ENCODE results near the gene HOTAIR.

Gene HOTAIR

DNA sequence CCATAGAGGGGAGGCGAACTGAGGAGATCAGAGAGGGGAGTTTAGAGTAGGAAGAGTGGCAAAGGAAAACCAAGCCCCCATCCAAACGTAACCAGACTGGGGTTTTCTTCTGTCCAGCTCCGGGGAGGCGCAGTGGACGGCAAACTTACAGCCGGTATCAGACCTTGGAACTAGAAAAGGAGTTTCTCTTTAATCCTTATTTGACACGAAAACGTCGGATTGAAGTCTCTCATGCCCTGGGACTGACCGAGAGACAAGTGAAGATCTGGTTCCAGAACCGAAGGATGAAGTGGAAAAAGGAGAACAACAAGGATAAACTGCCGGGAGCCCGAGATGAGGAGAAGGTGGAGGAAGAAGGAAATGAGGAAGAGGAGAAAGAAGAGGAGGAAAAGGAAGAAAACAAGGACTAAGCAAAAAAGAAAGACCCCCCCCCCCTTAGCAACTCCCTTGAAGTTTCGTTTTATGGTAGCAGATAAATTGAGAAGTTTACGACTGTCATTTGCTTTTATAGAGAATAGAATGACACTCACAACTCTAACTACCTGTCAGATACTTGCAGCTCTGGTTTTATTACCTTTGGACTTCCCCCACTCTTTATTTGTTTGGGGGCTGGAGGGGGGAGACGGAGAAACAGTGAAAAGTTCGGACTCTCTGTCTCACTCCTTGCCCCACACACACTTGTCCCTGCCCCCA, 36.4 kb upstream of the HOTAIR start:
- DNase-seq = no peak

DNA sequence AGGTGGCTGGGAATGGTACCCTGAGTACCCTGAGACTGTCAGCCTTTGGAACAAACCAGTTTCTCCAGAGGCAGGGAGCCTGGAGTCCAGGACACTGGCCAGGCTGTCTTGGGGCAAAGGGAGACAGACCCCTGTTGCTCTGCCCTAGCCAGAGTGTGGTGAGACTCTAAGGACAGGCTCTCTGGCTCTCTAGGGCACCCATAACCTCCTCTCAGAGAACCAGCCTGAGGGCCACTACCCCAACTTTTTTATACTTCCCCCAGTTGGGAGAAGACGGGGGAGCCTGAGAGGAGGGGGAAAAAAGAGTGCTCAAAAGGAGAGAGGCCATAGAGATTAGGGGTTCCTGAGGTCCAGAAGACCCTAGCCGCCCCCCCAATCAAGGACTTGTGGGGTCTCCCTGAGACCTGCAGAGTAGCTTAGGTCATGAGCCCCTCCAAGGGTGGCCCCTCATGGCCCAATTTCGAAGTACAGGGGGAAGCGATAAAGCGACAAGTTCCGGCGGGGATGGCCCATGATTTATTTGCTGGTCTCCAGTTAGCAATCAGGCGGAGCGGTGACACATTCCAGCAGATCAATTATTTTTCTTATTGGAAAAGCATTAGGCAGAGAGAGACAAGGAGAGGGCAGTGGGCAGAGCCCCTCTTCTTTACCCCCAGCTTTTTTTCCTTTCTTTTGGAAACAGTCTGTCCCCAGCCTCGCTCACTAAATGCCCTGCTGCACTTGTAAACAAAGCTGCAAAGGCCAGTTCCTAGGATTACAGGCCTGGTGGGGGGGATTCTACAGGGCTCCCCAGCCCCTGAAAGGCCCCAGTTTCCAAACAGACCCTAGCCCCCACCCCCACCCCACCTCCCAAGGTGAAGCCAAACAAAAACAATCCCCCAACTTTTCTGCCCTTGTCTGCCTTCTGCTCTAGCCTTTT, 35.6 kb upstream of the HOTAIR start:
- DNase-seq = no peak

DNA sequence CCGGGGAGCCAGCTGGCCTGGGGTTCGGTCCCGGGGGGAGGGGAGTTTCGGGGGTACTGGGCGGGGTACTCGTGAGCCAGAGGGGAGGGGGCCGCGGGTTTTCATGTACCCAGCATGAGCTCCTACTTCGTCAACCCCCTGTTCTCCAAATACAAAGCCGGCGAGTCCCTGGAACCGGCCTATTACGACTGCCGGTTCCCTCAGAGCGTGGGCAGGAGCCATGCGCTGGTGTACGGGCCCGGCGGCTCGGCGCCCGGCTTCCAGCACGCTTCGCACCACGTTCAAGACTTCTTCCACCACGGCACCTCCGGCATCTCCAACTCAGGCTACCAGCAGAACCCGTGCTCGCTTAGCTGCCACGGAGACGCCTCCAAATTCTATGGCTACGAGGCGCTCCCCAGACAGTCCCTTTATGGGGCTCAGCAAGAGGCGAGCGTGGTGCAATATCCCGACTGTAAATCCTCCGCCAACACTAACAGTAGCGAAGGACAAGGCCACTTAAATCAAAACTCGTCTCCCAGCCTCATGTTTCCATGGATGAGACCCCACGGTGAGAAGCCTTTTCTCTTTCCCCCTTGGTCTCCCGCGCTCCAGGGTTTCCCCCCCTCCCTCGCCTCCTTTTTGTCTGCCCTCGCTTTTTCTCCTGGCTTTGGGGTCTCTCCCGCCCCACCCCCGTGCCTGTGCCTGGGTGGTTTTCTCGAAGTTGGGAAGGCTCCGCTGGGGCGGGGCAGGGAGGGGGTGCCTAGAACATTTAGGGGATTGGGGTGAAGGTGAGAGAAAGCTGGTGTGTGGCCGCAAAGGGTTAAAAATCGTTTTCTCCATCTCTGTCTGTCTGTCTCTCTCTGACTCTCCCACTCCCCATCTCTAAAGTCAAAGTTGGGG, 34.7 kb upstream of the HOTAIR start:
- DNase-seq = no peak

DNA sequence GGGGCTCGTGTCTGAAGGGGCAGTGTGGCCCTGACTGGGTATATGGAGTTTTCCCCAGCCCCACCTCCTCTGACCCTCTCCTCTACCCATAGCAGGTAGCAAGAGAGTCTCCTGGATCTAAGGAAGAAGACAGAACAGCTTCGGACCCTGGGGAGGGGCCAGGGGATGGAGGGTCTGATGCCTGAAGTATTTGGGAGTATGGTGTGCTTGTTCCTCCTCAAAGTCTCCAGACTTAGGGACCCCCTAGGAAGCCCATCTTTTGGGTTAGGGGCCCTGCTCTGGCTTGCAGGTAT, 33.5 kb upstream of the HOTAIR start:
- DNase-seq = no peak

DNA sequence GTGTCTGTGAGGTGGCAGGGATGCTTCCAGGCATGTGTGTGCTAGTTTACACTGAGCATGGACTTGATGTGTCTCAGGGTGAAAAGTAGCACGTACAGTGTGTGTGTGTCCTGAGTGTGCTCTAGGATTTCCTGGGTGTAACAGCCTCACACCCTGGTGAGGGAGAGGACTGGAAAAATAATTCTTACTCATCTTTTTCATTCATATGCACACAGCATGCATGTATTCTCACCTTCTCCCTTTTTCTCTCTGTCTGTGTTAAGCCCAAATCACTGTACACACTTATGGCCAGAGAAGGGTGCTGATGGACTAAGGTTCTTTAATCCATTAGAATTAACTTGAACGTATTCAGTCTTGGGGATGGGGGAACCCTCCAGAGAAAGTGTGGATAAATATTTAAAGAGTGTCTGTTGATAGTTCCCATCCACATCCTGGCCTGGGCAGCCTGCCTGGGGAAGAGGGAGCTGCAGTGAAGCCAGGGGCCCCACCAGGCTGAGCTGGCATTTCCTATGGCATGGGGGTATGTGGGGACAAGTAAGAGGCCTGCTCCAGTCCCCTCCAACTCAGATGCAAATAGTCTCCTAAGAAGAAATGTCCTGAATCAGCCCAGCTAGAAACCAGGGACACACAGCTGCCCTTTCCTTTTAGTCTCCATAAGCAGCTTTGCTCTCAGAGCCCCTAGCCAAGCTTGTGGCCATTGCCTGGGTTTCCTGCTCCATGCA, 32.9 kb upstream of the HOTAIR start:
- no peak for DNase-seq

DNA sequence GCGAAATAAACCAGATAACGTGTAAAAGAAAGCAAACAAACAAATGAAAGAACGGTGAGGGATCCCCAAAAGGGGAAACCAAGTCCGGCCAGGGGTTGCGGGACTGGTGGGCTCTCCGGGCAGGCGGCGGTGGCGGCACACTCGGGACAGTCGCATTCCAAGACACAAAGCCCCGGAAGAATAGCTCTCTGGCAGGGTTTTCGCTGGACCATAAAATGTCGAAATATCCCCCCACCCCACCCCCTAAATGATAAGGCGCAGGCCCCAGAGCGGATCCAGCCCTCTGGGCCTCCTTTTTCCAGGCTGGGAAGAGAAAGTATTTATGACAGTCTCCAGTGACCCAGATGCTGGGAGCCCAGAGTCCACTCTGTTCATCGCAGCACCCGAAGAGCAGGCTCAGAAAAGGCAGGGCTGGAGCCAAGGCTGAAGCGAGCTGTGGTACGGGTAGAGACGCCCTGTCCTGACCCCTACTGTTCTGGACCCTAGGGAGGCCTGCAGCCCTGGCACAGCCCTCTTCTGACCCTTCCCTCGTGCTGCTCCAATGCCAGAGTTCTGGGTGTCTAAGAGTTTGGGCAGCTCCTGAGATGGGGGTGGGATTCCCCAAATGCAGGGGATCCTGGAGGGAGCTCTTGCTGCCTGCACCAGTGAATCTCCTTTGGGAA, 31.9 kb upstream of the HOTAIR start:
- DNase-seq = no peak

DNA sequence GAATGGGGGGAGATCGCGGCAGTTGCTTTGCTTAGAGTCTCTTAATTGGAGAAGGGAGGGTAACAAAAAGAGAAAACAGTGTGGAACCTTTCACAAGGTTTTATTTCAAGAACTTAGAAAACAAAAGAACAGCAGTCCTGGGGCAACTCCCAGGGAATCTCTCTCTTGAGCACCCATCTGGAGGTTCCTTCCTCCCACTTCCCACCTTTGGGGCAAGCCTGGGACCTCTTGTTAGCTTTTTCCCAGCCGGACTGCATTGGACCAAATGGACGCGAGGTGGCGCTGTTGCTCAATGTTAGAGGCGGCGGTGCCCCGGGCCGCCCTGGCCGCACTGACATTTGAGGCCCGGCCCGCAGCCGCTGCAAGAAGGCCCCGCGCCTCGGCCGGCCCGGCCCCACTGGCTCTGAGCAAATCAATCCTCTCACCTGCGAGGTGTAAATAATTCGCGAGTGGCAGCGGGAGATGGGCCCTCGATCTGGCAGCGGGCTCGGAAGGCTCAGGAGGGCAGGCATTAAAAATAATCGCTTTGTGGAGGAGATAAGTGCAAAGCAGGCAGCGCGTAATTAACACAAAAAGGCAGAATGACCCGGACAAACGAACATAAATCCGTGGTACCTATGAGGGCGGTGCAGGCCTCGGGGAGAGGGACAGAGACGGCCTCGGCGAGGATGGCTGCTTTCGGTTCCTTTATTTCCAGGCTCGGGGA, 31.3 kb upstream of the HOTAIR start:
- DNase-seq = peak; percentile 92

DNA sequence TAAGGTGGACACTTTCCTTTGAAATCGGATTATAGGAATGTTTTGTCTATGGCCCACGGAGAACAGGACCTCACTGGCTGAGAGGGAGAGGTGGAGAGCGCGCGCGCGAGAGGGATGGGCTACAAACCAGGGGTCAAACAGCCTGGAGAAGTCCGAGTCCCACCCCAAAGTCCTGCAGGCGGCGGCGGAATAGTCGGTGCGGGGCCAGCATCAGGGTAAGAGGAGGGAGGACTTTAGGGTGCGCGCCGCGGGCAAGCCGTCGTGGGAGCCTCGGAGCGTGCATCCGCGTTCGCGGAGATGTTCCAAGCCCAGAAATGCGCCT, 30.7 kb upstream of the HOTAIR start:
- no peak for DNase-seq

DNA sequence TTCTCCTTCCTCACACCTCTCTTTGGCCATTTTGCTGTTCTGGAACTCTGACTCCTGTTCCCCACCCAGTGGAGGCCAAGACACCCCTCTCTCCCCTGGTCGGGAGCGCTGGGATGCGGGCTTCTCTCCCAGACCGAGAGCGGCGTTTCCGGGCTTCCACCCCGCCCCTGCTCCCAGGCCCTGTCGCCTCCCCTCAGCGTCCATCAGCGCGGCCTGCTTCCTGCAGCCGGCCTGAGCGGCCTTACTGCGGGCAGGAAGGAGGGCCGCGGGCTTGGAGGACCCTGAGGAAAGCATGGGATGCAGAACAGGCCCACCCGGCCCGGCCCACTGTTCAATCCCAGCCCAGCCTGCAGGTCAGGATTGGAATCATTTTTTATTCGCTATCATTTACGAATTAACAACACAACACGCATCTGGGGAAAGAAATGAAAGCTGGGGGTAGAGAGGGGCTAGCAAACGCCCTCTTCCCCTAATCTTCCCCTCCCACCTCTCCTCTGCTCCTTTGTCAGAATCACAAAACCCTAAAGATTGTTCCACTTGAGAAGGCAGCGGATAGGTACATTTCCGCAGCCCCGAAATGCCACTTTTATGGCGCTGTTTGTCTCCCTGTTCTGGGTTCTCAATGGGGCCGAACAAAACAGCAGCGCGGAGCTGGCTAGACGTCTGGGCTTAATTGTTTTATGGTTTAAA, 30.2 kb upstream of the HOTAIR start:
- DNase-seq = no peak

DNA sequence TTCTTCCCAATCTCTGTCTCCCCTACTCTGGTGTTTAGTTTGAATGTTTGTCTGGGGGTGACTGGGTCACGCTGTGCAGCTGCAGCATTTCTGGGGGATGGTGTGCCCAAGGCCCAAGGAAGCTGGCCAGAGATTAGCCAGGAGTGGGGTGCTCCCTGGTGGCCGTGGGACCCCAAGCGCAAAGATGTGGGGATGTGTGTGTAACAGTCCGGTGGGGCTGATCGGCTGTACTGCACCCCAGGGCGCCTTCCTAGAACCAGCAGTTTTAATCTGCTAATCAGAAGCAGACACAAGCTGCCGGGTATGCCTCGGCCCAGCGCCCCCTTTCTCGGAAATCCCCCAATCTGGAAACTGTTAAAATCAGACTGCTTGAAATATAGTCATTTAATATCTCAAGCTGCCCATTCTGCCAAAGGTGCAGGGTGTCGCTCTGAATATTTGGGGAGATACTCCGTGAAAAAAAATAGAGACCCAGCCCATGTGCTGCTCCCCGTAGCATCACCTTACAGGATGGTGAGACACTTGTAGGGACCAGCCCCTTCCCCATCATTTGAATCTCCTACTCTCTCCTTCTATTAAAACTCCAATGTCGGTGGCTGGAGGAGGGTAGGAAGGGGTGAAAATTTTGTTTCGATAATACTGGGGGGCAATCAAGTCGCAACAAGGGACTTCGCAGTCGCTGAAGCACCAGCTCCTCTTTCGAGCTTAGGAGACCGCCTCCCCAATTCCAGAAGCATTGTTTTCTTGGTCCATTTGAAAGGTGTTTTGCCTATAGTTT, 29.5 kb upstream of the HOTAIR start:
- no peak for DNase-seq

DNA sequence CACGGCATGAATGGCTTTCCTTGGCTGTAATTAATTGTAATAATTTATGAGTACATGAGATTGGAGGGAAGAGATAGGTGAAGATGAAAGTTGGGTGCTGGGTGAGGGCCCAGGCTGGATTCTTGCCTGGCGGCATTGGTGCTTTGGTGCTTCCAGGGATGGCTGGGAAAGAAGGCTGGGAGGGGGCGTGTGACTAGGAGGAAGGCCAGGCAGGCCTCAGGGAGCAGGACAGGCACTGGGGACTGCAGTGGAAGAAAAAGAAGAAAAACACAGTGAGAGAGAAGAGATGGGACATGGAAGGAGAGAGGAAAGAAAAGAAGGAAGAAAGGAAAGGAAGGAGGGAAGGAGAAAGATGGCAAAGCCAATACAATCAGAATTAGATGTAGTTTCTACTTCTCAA, 28.9 kb upstream of the HOTAIR start:
- DNase-seq = no peak

DNA sequence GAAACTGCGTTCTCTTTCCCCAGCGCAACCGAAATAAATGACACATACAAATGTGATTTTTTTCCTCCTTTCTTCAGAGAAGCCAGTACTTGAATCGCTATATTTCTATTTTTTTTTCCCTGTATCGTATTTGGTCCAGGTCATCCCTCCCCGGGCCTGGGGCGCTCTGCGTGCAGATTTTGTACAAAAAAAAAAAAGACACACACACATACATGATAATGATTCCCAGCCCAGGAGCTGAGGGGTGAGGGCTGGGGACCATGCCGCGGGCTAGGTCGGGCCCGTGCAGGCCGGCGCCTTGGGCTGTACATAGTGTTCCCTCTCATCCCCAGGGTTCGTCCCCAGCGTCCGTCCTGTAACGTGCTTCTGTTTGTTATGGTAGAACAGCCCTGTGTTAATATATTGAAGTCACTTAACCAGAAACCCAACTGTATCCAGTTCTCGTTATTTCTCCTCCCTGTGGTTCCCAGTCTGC, 28.2 kb upstream of the HOTAIR start:
- no peak for DNase-seq

DNA sequence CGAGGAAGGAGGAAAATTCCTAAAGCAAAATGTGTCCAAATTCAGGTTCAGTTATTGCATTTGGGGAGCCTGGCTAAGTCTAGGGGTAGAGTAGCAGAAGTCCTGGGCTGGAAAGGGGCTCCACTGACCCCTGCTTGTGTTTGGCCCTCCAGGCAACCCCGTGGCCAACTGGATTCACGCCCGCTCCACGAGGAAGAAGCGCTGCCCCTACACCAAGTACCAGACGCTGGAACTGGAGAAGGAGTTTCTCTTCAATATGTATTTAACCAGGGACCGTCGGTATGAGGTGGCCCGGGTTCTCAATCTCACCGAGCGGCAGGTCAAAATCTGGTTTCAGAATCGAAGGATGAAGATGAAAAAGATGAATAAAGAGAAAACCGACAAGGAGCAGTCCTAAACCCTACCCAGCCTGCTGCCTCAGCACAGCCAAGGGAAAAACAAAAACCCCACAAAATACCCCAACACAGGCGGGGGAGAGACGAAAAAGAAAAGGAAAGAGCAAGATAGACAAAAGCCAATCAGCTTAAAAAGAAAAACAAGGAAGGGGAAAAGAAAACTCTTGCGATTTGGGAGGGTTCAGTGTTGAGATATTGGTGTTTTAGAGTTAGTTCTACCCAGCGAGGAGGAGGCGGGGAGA, 27.6 kb upstream of the HOTAIR start:
- no peak for DNase-seq

DNA sequence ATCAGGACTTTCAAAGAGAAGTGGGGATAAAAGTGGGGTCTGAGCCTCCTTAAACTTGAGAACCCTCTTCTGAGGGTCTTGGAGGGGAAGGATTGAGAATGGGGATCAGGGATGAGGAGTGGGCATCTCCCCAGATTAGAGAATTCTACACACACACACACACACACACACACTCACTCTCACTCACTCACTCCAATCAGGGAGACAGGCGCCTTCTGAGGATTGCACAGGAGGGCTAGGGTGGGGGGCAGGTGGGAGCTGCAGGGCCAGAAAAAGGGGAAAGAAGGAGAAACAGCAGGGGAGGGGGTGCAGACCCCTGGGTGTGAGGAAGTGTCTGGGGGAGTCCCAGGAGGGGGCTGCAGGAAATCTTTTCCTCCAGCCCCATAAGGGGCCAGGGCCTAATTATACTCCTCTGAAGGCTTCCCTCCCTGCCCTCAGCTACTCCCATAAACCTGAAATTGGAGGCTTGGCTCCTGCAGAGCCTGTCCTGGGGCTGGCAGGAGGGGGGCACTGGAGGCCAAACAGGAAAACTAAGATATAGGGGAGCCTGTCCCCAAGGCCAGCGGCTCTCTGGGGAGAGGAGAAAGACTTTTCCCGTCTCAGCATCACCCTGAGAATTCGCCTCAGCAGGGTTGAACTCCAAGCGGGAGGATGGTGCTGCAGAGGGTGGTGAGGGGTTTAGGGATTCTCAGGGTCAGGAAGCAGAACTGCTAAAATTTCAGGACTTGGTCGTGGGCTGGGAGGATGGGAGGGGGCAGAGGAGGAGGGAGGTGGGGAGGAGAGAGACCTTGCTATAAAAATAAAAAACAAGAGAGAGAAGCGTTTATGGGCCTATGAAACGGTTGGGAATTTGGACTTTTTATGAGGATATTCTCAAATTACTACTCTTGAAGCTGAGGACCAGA, 26.8 kb upstream of the HOTAIR start:
- no peak for DNase-seq

DNA sequence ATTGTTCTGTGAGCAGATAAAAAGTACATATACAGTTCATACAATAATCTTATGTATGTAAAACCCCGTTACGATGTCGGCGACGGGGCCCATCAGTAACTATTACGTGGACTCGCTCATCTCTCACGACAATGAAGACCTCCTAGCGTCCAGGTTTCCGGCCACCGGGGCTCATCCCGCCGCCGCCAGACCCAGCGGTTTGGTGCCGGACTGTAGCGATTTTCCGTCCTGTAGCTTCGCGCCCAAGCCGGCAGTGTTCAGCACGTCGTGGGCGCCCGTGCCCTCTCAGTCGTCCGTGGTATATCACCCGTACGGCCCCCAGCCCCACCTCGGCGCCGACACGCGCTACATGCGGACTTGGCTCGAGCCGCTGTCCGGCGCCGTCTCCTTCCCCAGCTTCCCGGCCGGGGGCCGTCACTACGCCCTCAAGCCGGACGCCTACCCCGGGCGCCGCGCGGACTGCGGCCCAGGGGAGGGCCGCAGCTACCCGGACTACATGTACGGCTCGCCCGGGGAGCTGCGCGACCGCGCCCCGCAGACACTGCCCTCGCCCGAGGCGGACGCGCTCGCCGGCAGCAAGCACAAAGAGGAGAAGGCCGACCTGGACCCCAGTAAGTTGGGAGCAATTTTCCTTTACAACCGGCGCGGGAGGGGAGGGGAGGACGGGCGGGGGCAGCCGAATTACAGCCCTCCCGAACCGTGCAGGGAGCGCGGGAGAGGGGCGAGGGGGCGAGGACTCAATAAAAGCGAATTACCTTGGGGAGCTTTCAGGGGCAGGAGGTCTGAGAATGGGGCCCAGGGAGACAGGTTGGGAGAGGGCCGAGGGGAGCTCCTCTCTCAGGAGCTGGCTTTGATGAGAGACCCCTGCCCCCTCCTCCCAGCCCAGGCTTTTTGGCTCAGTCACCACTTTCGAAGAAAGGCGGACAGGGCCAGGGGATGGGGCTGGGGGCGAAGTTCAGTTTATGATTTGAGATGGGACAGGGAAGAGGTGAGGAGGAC, 25.7 kb upstream of the HOTAIR start, which contains the start of gene HOXC9:
Gene HOXC9 (plus strand): TSS at position 46 of the 999 bp plus-strand sequence. CDS start 28 bp downstream, at position 74.
- no peak for DNase-seq

DNA sequence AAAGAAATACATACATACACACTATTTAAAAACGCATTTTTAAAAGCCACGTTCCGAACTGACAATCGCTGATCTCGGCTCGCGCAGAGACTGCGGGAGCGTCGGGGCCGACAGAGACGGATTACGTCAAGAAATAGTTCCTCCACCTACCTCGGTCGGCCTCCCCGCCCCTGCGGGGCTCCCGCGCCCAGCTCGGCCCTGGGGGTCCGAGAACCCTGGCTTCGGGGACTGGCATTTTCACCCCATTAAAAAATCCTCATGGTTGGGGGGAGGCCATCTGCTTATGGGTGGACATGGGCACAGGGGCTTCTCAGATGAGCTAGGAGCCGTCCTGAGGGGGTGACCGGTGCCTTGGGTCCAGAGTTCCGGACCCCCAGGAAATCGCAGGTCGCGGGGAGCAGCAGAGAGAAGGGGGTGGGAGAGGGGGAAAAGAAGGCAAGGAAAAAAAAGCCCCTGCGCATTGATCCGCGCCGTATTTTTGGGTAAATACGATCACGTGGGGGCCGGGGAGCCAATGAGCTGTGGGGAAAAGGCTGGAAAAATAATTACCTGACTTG, 24.9 kb upstream of the HOTAIR start:
- DNase-seq = no peak

DNA sequence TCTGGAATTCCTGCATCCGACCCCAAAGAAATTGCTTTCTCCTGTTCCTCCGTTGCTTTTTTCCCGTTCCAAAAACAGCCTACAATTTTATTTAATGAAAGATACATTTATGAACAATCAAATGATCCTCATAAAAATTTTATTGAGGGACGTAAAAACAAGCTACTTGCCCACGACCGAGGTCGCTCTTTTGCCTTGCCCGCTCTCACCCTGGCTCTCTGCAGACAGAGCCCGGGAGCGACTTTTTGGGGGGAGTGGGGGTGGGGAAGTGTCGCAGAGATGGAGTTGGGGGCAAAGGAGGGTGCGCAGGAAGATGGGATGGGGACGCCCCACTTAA, 24.1 kb upstream of the HOTAIR start:
- DNase-seq = no peak
